T-helper 17 cell (primary cell): ENCODE data around the gene RDH12. TPM values are rescaled to one million over a fixed set of nuclear protein-coding genes. Genes with fewer than 3 reads are reported as not detected.
"Not testable (repeated sequence)": the region's sequence is repeated elsewhere in the genome, so short reads cannot be mapped to it uniquely, and the experiment has no call there.

ENCODE experiments used
- ATAC-seq: fragments of 150-1000 bp; cut with Tn5 transposase; 2 replicates; pipeline ENCODE4 v1.10.0; 2021; ENCODE audit warnings: mild to moderate bottlenecking, moderate library complexity
- DNase-seq, 3 donors: peaks; one replicate each; pipeline versions ENCODE4 v3.0.0 to v3.0.0-alpha.2; 2020 to 2021
- H3K9me3 ChIP-seq: one replicate; pipeline ENCODE4 v1.7.0; 2013; ENCODE audit warnings: low read length, mild to moderate bottlenecking; ENCODE audit not compliant: control insufficient read depth, poor library complexity, severe bottlenecking
- H3K27ac Mint-ChIP-seq: one replicate; pipeline ENCODE4 v1.8.0; 2022; ENCODE audit warnings: mild to moderate bottlenecking, moderate library complexity, mixed read lengths
- H3K27me3 Mint-ChIP-seq: one replicate; pipeline ENCODE4 v1.8.0; 2022; ENCODE audit warnings: mixed read lengths
- H3K36me3 Mint-ChIP-seq: one replicate; pipeline ENCODE4 v1.8.0; 2022; ENCODE audit warnings: low read depth, mixed read lengths
- H3K4me1 Mint-ChIP-seq: one replicate; pipeline ENCODE4 v1.8.0; 2022; ENCODE audit warnings: mild to moderate bottlenecking, mixed read lengths
- H3K4me3 Mint-ChIP-seq: one replicate; pipeline ENCODE4 v1.8.0; 2022; ENCODE audit warnings: mild to moderate bottlenecking, moderate library complexity, mixed read lengths
- total RNA-seq, 4 donors: library from RNA in 2 of 4; stranded (reverse) in 2 of 4; gene quantifications; one replicate each; pipeline ENCODE4 v1.2.3 and lab custom pipeline; 2022 to 2026

The RDH12 gene
- total RNA-seq, 2 donors from 2014 or later: not detected

DNA sequence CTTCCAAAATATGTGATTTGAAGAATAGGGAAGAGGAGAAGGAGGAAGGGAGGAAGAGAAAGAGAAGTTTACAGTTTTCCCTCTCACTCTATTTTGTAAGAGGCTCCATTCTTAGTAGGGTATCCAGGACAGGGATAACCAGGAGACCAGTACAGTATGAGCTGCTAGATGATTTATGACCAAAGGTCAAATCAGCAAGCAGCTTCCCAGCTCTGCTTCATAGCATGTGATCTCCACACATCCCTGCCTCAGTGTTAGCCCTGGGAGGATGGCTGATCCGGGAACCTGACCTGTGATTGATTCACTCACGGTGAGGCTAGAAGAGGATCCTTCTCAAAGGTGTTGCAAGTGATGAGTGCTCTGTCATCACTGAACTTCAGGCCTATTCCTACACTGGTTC lies 16.6 kb downstream of the RDH12 start:
- no peak for DNase-seq
- Mint-ChIP-seq H3K4me1 (peaks cover 19% of the 10 kb centered on the region), H3K27ac (no peak overlapping the region), H3K4me3 (no peak overlapping the region), H3K27me3 (peaks cover 26% of the 10 kb centered on the region), H3K36me3 (no peaks in the 10 kb centered on the region)
- no peak for ATAC-seq
- H3K9me3 ChIP-seq: no peaks in the 10 kb centered on the region

DNA sequence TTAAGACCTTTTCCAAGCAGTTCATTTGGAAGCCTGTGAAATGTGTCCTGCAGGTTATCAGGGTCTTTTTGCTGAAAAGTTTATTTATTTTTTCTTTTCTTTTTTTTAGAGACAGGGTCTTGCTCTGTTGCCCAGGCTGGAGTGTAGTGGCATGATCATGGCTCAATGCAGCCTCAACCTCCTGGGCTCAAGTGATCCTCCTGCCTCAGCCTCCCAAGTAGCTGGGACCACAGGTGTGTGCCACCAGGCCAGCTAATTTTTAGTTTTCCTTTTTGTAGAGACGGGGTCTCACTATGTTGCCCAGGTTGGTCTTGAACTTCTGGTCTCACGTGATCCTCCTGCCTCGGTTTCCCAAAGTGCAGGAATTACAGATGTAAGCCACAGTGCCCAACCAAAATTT lies 17.7 kb downstream of the RDH12 start:
- peaks cover 37% of the 10 kb centered on the region for H3K27me3 Mint-ChIP-seq
- ATAC-seq, H3K27ac Mint-ChIP-seq, H3K36me3 Mint-ChIP-seq, H3K4me3 Mint-ChIP-seq, H3K9me3 ChIP-seq, DNase-seq: not testable (repeated sequence)
- peaks cover 19% of the 10 kb centered on the region for H3K4me1 Mint-ChIP-seq

DNA sequence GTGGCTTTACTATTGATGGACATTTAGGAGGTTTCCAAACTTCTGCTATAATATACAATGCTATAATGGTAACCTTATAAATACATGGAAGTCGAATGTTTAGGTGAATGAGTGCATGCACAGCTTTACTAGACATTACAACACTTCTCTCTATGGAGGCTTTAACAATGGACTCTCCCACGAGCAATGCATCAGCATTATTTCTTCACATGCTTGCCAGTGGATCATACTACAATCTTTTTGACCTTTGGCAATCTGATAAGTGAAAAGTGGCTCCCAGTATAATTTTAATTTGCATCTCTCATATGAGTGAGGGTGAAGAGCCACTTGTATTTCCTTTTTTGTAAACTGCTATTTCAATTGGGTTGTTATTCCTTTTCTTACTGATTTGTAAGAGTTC lies 18.2 kb downstream of the RDH12 start:
- Mint-ChIP-seq H3K4me3 (no peak overlapping the region), H3K27me3 (peaks cover 42% of the 10 kb centered on the region), H3K4me1 (peaks cover 19% of the 10 kb centered on the region), H3K27ac (no peak overlapping the region), H3K36me3 (no peaks in the 10 kb centered on the region)
- no peak for DNase-seq
- no peak for ATAC-seq
- no peaks in the 10 kb centered on the region for H3K9me3 ChIP-seq

DNA sequence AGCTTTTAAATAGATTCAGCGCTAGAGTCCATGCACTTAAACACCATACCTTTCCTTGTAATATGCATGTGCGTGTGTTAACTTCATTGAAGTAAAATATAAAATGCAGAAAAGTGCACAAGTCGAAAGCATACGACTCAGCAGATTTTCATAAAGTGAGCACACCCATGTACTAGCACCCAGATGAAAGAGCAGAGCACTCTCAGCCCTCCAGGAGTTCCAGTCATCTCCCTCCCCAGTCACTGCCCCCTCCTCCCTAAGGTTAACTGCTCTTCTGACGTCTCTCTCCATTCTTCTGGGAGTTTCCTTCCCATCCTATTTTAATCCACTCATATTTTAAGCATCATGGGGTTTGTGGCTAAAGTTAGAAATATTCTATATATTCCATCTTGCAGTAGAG lies 20.2 kb downstream of the RDH12 start:
- no peak overlapping the region for H3K27ac Mint-ChIP-seq
- H3K9me3 ChIP-seq: no peaks in the 10 kb centered on the region
- peaks cover 19% of the 10 kb centered on the region for H3K4me1 Mint-ChIP-seq
- H3K36me3 Mint-ChIP-seq: peaks cover under 1% of the 10 kb centered on the region
- H3K27me3 Mint-ChIP-seq: peaks cover 53% of the 10 kb centered on the region
- no peak overlapping the region for H3K4me3 Mint-ChIP-seq
- ATAC-seq (no peak), DNase-seq (no peak)

DNA sequence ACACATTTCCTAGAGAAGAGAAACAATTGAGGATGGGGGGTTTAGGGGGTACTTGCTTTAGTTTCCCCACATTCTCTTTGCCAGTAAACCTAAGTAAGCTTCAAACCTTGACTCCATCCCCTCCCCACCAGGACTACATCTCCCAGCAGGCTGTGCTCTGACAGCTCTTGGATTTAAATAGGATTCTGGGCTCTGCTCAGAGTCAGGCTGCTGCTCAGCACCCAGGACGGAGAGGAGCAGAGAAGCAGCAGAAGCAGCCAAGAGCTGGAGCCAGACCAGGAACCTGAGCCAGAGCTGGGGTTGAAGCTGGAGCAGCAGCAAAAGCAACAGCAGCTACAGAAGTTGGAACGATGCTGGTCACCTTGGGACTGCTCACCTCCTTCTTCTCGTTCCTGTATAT lies 20.6 kb downstream of the RDH12 start:
- no peaks in the 10 kb centered on the region for H3K9me3 ChIP-seq
- peaks cover 19% of the 10 kb centered on the region for H3K4me1 Mint-ChIP-seq
- no peak for DNase-seq
- H3K27me3 Mint-ChIP-seq: peaks cover 58% of the 10 kb centered on the region
- H3K36me3 Mint-ChIP-seq: peaks cover 2% of the 10 kb centered on the region
- peak overlapping the region; percentile 50 for H3K4me3 Mint-ChIP-seq
- H3K27ac Mint-ChIP-seq: no peak overlapping the region
- ATAC-seq: no peak

DNA sequence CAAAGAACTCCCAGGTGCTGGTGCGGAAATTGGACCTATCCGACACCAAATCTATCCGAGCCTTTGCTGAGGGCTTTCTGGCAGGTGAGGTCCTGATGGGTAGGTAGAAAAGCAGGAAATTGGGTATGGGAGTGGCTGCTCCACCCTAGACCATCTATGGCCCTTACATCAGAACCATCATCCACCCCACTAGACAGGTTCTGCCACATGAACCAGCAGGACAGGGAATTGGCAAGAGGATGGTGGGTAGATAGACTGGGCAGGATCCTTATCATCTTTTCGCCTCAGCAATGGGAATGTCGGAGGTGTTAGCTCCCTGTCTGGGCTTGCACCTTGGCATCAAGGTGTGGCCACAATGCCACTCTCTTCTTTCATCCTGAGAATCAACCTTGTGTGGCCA lies 23.5 kb downstream of the RDH12 start:
- Mint-ChIP-seq H3K36me3 (peaks cover 2% of the 10 kb centered on the region), H3K27ac (no peak overlapping the region), H3K4me3 (no peak overlapping the region), H3K4me1 (peaks cover 18% of the 10 kb centered on the region), H3K27me3 (peaks cover 65% of the 10 kb centered on the region)
- ATAC-seq: no peak
- no peak for DNase-seq
- H3K9me3 ChIP-seq: no peaks in the 10 kb centered on the region

DNA sequence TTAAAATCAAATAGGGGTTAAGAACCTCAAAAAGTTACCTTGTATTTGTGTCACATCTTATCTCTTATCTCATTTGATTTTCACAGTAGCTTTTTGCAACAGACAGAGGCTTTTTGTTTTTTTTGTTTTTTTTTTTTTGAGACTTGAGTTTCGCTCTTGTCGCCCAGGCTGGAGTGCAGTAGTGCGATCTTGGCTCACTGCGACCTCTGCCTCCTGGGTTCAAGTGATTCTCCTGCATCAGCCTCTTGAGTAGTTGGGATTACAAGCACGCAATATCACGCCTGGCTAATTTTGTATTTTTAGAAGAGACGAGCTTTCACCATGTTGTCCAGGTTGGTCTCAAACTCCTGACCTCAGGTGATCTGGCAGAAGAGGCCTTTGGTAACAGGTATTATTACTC lies 25.7 kb downstream of the RDH12 start:
- Mint-ChIP-seq H3K4me3 (no peak overlapping the region), H3K36me3 (peaks cover 2% of the 10 kb centered on the region), H3K27me3 (peaks cover 48% of the 10 kb centered on the region), H3K4me1 (peaks cover 7% of the 10 kb centered on the region), H3K27ac (no peak overlapping the region)
- DNase-seq (no peak), ATAC-seq (no peak)
- no peaks in the 10 kb centered on the region for H3K9me3 ChIP-seq

DNA sequence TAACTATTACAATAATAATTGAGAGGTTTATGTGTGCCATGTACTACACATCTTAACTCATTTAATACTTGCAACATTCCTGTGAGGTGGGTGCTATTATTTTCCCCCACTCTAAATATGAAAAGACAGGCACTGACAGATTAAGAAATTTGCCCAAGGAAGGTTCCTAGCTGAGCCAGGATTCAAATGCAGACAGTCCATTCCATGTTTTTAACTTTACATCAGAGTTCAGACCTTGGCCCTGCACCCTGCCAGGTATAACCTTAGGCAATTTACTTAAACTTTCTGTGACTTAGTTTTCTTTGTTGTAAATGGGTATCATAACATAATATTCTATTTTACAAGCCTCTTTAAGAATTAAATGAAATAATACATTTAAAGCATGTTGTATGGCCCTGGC lies 26.6 kb downstream of the RDH12 start:
- Mint-ChIP-seq H3K27me3 (peaks cover 39% of the 10 kb centered on the region), H3K36me3 (peaks cover 2% of the 10 kb centered on the region), H3K4me3 (no peak overlapping the region), H3K27ac (no peak overlapping the region), H3K4me1 (no peaks in the 10 kb centered on the region)
- no peaks in the 10 kb centered on the region for H3K9me3 ChIP-seq
- ATAC-seq: no peak
- DNase-seq: no peak

DNA sequence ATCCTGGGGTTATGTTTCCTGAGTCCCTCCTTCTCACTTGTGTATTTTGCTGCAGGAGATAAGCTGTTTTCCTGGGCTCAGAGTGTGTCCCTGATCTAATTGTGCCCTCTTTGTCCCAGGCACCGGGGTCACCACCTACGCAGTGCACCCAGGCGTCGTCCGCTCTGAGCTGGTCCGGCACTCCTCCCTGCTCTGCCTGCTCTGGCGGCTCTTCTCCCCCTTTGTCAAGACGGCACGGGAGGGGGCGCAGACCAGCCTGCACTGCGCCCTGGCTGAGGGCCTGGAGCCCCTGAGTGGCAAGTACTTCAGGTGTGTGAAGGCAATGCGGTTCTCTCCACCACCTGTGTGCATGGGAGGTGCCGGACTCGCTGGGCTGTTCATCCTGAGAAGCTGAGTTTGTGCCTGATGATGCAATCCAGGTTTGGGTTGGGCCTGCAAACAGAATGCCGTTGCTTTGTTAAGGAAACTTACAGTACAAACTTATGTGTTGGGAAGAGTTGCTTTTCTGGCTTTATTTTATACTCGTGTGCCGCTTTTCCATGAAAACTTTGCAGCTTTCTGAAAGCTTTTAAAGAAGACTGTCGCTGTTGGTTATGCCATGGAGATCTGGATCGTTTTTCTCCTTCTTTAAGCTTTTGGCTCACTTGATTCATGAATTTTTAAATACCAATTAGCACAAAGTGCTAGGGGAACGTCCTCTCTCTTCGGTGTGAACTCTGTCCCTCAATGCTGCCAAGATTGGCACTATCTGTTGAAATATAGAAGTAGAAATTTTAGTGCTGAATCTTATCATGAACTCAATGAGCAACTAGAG lies 27.6 kb downstream of the RDH12 start:
- Mint-ChIP-seq H3K27me3 (peaks cover 29% of the 10 kb centered on the region), H3K36me3 (peaks cover 2% of the 10 kb centered on the region), H3K4me3 (no peak overlapping the region), H3K27ac (no peak overlapping the region), H3K4me1 (peaks cover 1% of the 10 kb centered on the region)
- ATAC-seq (no peak), DNase-seq (no peak)
- H3K9me3 ChIP-seq: no peaks in the 10 kb centered on the region

DNA sequence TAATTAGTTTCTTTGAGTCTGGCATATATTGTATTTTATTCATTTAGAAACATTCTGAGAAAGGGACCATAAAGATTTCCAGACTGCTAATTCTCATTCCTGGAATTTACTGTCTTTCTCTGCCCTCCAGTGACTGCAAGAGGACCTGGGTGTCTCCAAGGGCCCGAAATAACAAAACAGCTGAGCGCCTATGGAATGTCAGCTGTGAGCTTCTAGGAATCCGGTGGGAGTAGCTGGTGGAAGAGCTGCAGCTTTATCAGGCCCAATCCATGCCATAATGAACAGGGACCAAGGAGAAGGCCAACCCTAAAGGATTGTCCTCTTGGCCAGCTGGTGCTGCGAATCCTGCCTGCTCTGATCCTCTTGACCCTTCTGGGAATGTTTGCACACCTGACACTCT lies 31.9 kb downstream of the RDH12 start:
- H3K9me3 ChIP-seq: no peaks in the 10 kb centered on the region
- H3K36me3 Mint-ChIP-seq: no peaks in the 10 kb centered on the region
- H3K4me3 Mint-ChIP-seq: no peak overlapping the region
- peaks cover 2% of the 10 kb centered on the region for H3K4me1 Mint-ChIP-seq
- no peaks in the 10 kb centered on the region for H3K27me3 Mint-ChIP-seq
- no peak for DNase-seq
- H3K27ac Mint-ChIP-seq: no peak overlapping the region
- ATAC-seq: no peak

DNA sequence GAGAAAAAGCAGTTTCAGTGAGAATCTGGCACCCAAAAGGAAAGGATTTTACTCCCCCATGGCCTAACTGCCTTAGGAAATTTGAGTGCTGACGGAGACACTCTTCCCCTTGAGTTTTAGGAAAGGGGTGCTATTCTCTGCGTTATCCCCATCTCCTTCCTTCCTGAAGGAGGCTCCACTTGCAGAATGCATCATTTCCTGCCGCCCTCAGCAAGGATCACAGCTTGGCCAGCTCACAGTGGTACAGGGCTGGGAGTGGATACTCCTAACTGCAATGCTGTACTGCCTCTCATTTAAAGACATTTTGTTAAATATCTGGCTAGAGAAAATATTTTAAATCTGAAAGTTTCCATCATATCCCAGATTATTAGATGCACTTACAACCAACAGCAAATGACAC lies 33.0 kb downstream of the RDH12 start:
- no peak overlapping the region for H3K4me3 Mint-ChIP-seq
- no peaks in the 10 kb centered on the region for H3K36me3 Mint-ChIP-seq
- no peaks in the 10 kb centered on the region for H3K27me3 Mint-ChIP-seq
- H3K27ac Mint-ChIP-seq: no peak overlapping the region
- no peaks in the 10 kb centered on the region for H3K9me3 ChIP-seq
- no peak for ATAC-seq
- DNase-seq: no peak
- peaks cover 8% of the 10 kb centered on the region for H3K4me1 Mint-ChIP-seq

DNA sequence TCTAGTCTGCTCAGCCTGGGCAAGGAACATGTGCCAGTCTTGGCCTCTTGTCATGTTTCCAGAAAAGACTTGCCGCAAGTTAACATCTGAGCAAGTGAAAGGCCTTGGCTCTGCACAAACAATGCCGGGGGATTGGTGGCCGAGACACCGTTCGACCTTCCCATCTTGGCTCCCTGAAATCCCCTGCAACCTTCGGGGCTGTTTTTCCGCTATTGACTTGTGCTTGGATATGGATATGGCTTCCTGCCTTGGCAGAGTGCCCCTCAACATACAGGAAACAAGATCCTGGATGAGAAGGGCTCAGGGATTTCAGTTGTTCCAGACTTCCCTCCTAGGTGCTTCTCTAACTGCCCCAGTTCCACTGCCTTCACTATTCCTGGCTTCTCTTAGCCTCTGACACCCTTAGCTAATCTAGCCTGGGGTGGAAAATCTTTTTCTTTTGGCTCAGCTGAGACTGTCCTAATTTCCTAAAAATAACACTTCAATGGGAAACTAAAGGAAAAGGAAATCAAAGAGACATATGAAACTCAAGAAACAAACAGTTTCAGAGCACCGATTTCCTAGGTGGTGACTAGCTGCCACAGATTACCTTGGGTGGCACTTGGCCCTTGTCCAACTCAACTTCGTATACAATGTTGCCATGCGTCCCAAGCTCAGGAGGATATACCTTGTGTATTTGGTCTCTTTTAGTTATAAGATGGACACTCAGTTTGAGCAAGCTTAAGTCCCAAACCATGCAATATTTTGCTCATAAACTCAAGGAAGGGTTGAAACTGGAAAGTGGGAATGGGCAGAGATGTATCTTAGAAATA lies 33.9 kb downstream of the RDH12 start:
- H3K27me3 Mint-ChIP-seq: no peaks in the 10 kb centered on the region
- H3K4me3 Mint-ChIP-seq: no peak overlapping the region
- DNase-seq (no peak), ATAC-seq (no peak)
- peaks cover 8% of the 10 kb centered on the region for H3K4me1 Mint-ChIP-seq
- H3K9me3 ChIP-seq: no peaks in the 10 kb centered on the region
- H3K27ac Mint-ChIP-seq: no peak overlapping the region
- no peaks in the 10 kb centered on the region for H3K36me3 Mint-ChIP-seq

DNA sequence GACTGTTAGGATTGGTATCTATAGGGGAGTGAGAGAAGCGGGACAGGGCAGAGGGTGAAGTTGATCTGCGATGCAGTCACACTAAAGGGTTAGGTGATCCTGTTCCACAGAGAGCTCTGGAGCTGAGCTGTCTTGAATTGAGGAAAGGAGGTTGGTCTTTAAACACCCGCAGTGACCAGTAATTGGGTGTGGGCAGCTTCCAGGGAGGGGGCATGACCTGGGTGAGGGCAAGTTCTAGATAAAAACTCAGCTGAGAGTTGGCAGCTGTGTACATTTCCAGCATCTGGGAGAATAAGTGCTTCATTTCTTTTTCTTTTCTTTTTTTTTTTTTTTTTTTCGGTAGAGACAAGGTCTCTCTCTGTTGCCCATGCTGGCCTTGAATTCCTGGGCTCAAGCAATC lies 35.1 kb downstream of the RDH12 start:
- Mint-ChIP-seq H3K27ac (no peak overlapping the region), H3K36me3 (no peaks in the 10 kb centered on the region), H3K27me3 (no peaks in the 10 kb centered on the region), H3K4me3 (no peak overlapping the region), H3K4me1 (peaks cover 8% of the 10 kb centered on the region)
- ATAC-seq (no peak), DNase-seq (no peak)
- H3K9me3 ChIP-seq: no peaks in the 10 kb centered on the region
